Measurements from ENCODE around the gene CTSZ. TPM values are rescaled to one million over a fixed set of nuclear protein-coding genes. Genes with fewer than 3 reads are reported as not detected.

CTSZ gene
- total and polyA plus RNA-seq, 10 of the 15 experiments (the other 5 are each of a cell fraction or from before 2014, with no cell fraction given): 6.0 to 301 (median 154) TPM

- ChIA-PET RAD21 (ENCODE audit: unreplicated experiment) (interaction anchor here (1.3 to 2.3 kb wide), 4 partner anchors 26 to 97 kb away, joined by 3 to 11 read pairs (median 6); partner anchors contain the start of gene ATP5F1E), SMC1A (ENCODE audit: uncharacterized antibody, unreplicated experiment) (interaction anchor here (2.0 kb wide), 1 partner anchor 117 kb away, joined by 6 read pairs; no protein-coding TSS in a partner anchor), CTCF (interaction anchor here (1.2 kb wide), 1 partner anchor 25 kb away, joined by 4 read pairs; no protein-coding TSS in a partner anchor), POLR2A (no interaction called here)
- no peaks in the 10 kb centered on the region for H3K9me3 ChIP-seq (replicated peaks; ENCODE audit: control insufficient read depth, insufficient read depth, low read length)
- WGBS (ENCODE audit: insufficient coverage, insufficient replicate concordance, low lambda C conversion rate, missing lambda C conversion rate): 54% methylated on average over 16 of the region's 16 CpGs
- peaks cover 20 to 28% of the 10 kb centered on the region in 2 experiments for H3K36me3 ChIP-seq (ENCODE audit: control insufficient read depth in 2 of 2, insufficient read depth in 2 of 2, low read length in 1 of 2)
- intact Hi-C loops (cut with micrococcal nuclease; ENCODE audit: unreplicated experiment) (loop anchor here (2.0 kb wide), 2 partner anchors 19 to 113 kb away; no protein-coding TSS in a partner anchor), in situ Hi-C loops (cut with MboI) (loop anchor here (10.0 kb wide), 2 partner anchors 549 to 1609 kb away; partner anchors contain the start of gene RBM38)
- DNase-seq (ENCODE audit: low read depth, low spot score) (no peak), FAIRE-seq (no peak), ATAC-seq (no peak)
- H2AFZ ChIP-seq (ENCODE audit: control insufficient read depth, low read depth, low read length): no peak overlapping the region
- peaks cover 32% of the 10 kb centered on the region for H3K4me1 ChIP-seq (ENCODE audit: control insufficient read depth, insufficient read depth, low read length)
- no TSS peak for BruUV-seq (replicated peaks)
- peak overlapping the region; percentile 53 for H3K4me2 ChIP-seq (ENCODE audit: control insufficient read depth, insufficient read depth)
- H4K20me1 ChIP-seq (ENCODE audit: control insufficient read depth, insufficient read depth): 0 out of 2 replicates have a peak, but pooled peaks cover 2% of the 10 kb centered on the region
- H3K4me3 ChIP-seq: peak overlapping the region; percentile 92
- peak overlapping the region; percentile 92 for H3K9ac ChIP-seq (ENCODE audit: control insufficient read depth, insufficient read depth, low read length)
- H3K79me2 ChIP-seq (ENCODE audit: control insufficient read depth, insufficient read depth, low read length): peaks cover 56% of the 10 kb centered on the region
- peak overlapping the region; percentile 95 for H3K27ac ChIP-seq (ENCODE audit: control insufficient read depth, insufficient read depth)
- no peaks in the 10 kb centered on the region for H3K27me3 ChIP-seq (replicated peaks in 1 of 2; ENCODE audit: control insufficient read depth in 2 of 2, insufficient read depth in 2 of 2, low read length in 1 of 2)
- peak; percentile 11 for TF ChIP-seq E4F1 (IDR thresholded peaks at IDR 0.05; ENCODE audit: borderline replicate concordance, partially characterized antibody)
- TF ChIP-seq SMAD5 (IDR thresholded peaks at IDR 0.05; ENCODE audit: low read depth): no peak
- TF ChIP-seq PKNOX1 (IDR thresholded peaks at IDR 0.05): peak; percentile 25; the same call in 1 of the 2 replicates
- no peak for TF ChIP-seq IRF5 (IDR thresholded peaks at IDR 0.05; ENCODE audit: borderline replicate concordance)
- peak; percentile 73; the same call in 1 of the 2 replicates for TF ChIP-seq HDGF (IDR thresholded peaks at IDR 0.05)
- no peak for TF ChIP-seq TCF3 (IDR thresholded peaks at IDR 0.05; ENCODE audit: borderline replicate concordance, insufficient read depth, low read depth, low read length)
- no peak for TF ChIP-seq E2F8 (IDR thresholded peaks at IDR 0.05; ENCODE audit: low read depth, partially characterized antibody)
Measured at GRCh38 chr20:59003836-59004492, 3.1 kb downstream of the CTSZ start.

Measured in GM12878 (cell line).